ENCODE data around the gene DAPK2. TPM values are rescaled to one million over a fixed set of nuclear protein-coding genes. Genes with fewer than 3 reads are reported as not detected.

Gene DAPK2
- total RNA-seq, 1 donor from 2014 or later, result 2.6 TPM

DNA sequence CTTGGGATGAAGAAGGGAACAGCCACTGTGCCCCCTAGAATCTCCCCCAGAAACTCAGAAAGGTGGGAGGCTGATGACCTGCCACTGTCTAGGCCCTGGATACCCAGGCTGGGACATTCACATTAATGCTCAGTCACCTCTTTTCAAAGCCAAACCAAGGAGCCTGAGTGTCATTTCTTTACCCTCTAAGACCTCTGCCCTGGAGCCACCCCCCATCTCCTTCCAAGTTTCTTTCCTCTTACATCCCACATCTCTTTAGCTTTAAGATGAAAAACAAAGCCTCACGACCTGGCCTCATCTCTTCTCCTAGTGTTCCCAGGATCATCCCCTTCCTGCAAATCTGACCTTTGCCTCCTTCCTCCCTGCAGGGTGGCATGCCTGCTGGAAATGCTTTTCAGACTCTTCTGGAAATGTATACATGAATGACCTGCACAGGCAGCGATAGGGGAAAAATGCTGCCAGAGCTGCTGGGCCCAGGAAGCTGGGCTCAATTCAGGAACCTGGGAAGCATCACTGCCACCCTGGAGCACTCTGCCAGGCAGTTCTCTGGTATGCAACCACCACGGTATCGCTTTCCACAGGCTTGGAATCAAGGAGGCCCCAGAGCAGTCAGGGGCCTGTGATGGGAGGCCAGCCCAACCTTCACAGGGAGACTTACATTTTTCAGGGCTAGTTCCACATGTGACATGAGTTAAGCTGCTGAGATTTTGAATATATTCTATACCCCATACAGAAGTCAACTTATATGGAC, 67.6 kb downstream of the DAPK2 start:
- H3K36me3 Mint-ChIP-seq (ENCODE audit: unreplicated experiment), result no peaks in the 10 kb centered on the region
- no peak overlapping the region for H3K4me3 Mint-ChIP-seq (ENCODE audit: unreplicated experiment)
- peaks cover 7% of the 10 kb centered on the region for H3K27me3 Mint-ChIP-seq (ENCODE audit: unreplicated experiment)
- peaks cover 20% of the 10 kb centered on the region for H3K4me1 Mint-ChIP-seq (ENCODE audit: low read depth, unreplicated experiment)
- no peaks in the 10 kb centered on the region for H3K9me3 Mint-ChIP-seq (ENCODE audit: unreplicated experiment)
- DNase-seq, result no peak
- H3K27ac Mint-ChIP-seq (ENCODE audit: unreplicated experiment), result no peak overlapping the region
- TF ChIP-seq, protein P1, sequence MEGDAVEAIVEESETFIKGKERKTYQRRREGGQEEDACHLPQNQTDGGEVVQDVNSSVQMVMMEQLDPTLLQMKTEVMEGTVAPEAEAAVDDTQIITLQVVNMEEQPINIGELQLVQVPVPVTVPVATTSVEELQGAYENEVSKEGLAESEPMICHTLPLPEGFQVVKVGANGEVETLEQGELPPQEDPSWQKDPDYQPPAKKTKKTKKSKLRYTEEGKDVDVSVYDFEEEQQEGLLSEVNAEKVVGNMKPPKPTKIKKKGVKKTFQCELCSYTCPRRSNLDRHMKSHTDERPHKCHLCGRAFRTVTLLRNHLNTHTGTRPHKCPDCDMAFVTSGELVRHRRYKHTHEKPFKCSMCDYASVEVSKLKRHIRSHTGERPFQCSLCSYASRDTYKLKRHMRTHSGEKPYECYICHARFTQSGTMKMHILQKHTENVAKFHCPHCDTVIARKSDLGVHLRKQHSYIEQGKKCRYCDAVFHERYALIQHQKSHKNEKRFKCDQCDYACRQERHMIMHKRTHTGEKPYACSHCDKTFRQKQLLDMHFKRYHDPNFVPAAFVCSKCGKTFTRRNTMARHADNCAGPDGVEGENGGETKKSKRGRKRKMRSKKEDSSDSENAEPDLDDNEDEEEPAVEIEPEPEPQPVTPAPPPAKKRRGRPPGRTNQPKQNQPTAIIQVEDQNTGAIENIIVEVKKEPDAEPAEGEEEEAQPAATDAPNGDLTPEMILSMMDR (IDR thresholded peaks at IDR 0.05; ENCODE audit: partially characterized antibody, unreplicated experiment), result no peak

DNA sequence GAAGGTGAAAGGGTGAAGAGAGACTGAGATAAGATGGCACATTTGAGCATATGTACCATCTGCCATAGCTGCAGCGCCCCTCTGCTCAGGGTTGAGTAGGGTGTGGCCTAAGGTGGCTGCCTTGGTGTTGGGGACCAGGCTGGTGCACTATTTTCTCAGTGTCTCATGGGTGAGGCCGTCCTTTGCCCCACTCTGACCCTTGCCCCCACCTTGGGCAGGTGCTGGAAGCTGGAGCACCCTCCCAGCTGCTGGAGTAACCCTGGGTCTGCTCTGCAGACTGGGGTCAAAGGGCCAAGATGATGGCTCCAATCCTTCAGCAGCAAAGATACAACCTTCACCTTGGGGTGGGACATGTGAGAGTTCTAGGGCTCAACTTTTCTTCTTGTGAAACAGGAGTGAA, 69.2 kb downstream of the DAPK2 start:
- no peak for DNase-seq
- Mint-ChIP-seq H3K27ac (ENCODE audit: unreplicated experiment) (no peak overlapping the region), H3K36me3 (ENCODE audit: unreplicated experiment) (peaks cover 4% of the 10 kb centered on the region), H3K4me3 (ENCODE audit: unreplicated experiment) (no peak overlapping the region), H3K9me3 (ENCODE audit: unreplicated experiment) (no peaks in the 10 kb centered on the region), H3K27me3 (ENCODE audit: unreplicated experiment) (peaks cover 2% of the 10 kb centered on the region), H3K4me1 (ENCODE audit: low read depth, unreplicated experiment) (peaks cover 9% of the 10 kb centered on the region)
- TF ChIP-seq, protein P1 (IDR thresholded peaks at IDR 0.05; ENCODE audit: partially characterized antibody, unreplicated experiment), result no peak

DNA sequence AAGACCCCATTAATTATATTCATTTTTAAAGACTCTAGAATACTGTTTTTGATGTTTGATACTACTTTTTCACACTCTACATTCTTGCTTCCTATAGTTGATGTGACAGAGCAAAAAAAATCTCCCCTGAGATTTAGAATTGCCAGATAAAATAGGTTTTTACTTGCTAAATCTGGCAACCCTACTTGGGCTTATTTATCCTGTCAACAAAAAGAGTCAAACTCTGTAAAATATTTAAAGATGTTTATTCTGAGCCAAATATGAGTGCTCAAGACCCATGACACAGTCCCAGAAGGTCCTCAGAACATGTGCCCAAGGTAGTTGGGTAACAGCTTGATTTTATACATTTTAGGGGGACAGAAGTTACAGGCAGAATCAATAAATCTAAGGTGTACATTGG, 72.3 kb downstream of the DAPK2 start:
- TF ChIP-seq, protein P1 (IDR thresholded peaks at IDR 0.05; ENCODE audit: partially characterized antibody, unreplicated experiment), result no peak
- DNase-seq, result no peak
- peaks cover 3% of the 10 kb centered on the region for H3K4me1 Mint-ChIP-seq (ENCODE audit: low read depth, unreplicated experiment)
- no peak overlapping the region for H3K27ac Mint-ChIP-seq (ENCODE audit: unreplicated experiment)
- H3K36me3 Mint-ChIP-seq (ENCODE audit: unreplicated experiment), result peaks cover 4% of the 10 kb centered on the region
- H3K4me3 Mint-ChIP-seq (ENCODE audit: unreplicated experiment), result no peak overlapping the region
- no peaks in the 10 kb centered on the region for H3K9me3 Mint-ChIP-seq (ENCODE audit: unreplicated experiment)
- H3K27me3 Mint-ChIP-seq (ENCODE audit: unreplicated experiment), result peaks cover 2% of the 10 kb centered on the region

DNA sequence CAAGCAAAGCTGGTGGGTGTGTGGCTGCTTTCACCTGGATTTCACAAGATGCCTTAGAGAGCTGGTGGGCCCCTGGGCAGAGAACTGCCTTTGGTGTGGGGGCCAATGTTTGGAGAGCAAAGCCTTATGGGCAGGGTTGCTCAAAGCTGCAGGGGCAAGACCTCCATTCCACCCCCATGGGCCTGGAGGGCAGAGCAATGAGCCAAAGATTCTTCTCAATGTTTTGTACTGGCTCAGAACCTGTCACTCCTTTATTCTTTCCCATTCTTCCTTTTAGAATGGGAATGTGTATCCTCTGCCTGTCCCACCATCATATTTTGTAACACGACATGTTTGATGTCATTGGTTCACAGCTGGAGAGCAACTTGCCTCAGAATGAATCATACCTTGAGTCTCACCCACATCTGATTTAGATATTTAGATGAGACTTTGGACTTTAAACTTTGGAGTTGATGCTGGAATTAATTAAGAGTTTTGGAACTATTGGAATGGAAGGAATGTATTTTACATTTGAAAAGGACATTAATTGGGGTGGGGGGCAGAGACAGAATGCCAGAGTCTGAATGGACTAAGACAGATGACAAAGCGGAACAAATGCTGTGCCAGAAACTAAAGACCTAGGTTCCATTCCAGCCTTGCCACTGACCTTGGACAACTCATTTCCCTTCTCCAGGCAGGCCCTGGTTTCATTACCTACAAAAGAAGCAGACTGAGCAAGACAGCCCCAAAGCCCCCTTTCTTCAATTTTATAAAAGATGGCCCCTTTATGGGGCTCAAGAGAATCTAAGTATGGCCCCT, 72.9 kb downstream of the DAPK2 start:
- Mint-ChIP-seq H3K4me3 (ENCODE audit: unreplicated experiment) (no peak overlapping the region), H3K9me3 (ENCODE audit: unreplicated experiment) (no peaks in the 10 kb centered on the region), H3K27me3 (ENCODE audit: unreplicated experiment) (peaks cover 2% of the 10 kb centered on the region), H3K36me3 (ENCODE audit: unreplicated experiment) (peaks cover 4% of the 10 kb centered on the region), H3K27ac (ENCODE audit: unreplicated experiment) (no peak overlapping the region), H3K4me1 (ENCODE audit: low read depth, unreplicated experiment) (no peaks in the 10 kb centered on the region)
- no peak for DNase-seq
- TF ChIP-seq, protein P1 (IDR thresholded peaks at IDR 0.05; ENCODE audit: partially characterized antibody, unreplicated experiment), result no peak

DNA sequence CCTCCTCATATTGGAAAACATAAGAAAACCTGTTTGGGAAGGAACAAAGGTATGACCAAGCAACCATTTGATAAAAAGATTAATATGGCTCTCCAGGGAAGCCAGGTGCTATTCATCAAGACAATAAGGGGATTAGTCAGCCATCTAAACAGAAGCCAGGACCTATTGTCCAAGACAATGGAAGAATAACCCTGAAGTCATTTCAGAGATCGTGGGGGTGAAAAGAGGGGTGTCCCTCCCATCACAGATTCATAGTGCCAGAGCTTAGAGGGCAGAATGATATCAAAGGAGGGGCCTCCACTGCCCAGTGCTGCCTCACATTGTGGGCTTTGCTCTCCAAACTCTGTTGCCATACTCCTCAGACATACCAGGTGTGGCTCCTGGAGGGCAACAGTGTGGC, 73.5 kb downstream of the DAPK2 start:
- no peak for DNase-seq
- TF ChIP-seq, protein P1 (IDR thresholded peaks at IDR 0.05; ENCODE audit: partially characterized antibody, unreplicated experiment), result no peak
- peaks cover 4% of the 10 kb centered on the region for H3K36me3 Mint-ChIP-seq (ENCODE audit: unreplicated experiment)
- no peak overlapping the region for H3K27ac Mint-ChIP-seq (ENCODE audit: unreplicated experiment)
- peaks cover 2% of the 10 kb centered on the region for H3K27me3 Mint-ChIP-seq (ENCODE audit: unreplicated experiment)
- H3K9me3 Mint-ChIP-seq (ENCODE audit: unreplicated experiment), result no peaks in the 10 kb centered on the region
- no peak overlapping the region for H3K4me3 Mint-ChIP-seq (ENCODE audit: unreplicated experiment)
- no peaks in the 10 kb centered on the region for H3K4me1 Mint-ChIP-seq (ENCODE audit: low read depth, unreplicated experiment)
